Osteocyte (in vitro differentiated cells): ENCODE results near the gene SNAPIN. TPM values are rescaled to one million over a fixed set of nuclear protein-coding genes. Genes with fewer than 3 reads are reported as not detected.

Source experiments
- DNase-seq: peaks from one replicate; pipeline ENCODE4 v3.0.0; 2021; ENCODE audit warnings: mixed read lengths; ENCODE audit not compliant: unreplicated experiment; ENCODE audit errors: extremely low spot score
- H3K27ac Mint-ChIP-seq: one replicate; pipeline ENCODE4 v1.8.0; 2021; ENCODE audit warnings: mild to moderate bottlenecking, mixed read lengths; ENCODE audit not compliant: unreplicated experiment
- H3K27me3 Mint-ChIP-seq: one replicate; pipeline ENCODE4 v1.8.0; 2021; ENCODE audit warnings: mixed read lengths; ENCODE audit not compliant: unreplicated experiment
- H3K36me3 Mint-ChIP-seq: one replicate; pipeline ENCODE4 v1.8.0; 2021; ENCODE audit warnings: mixed read lengths; ENCODE audit not compliant: unreplicated experiment
- H3K4me1 Mint-ChIP-seq: one replicate; pipeline ENCODE4 v1.8.0; 2021; ENCODE audit warnings: mixed read lengths; ENCODE audit not compliant: unreplicated experiment
- H3K4me3 Mint-ChIP-seq: one replicate; pipeline ENCODE4 v1.8.0; 2021; ENCODE audit warnings: mild to moderate bottlenecking, moderate library complexity, mixed read lengths; ENCODE audit not compliant: unreplicated experiment
- H3K9me3 Mint-ChIP-seq: one replicate; pipeline ENCODE4 v1.8.0; 2021; ENCODE audit warnings: mixed read lengths; ENCODE audit not compliant: unreplicated experiment
- CTCF ChIP-seq: fragments of 200-600 bp; sonication (generic); IDR thresholded peaks from 2 replicates; pipeline ENCODE4 v1.5.0; 2021; ENCODE audit warnings: antibody characterized with exemption, mild to moderate bottlenecking, moderate library complexity
- total RNA-seq: library from RNA; stranded (reverse); gene quantifications from 2 replicates; pipeline ENCODE4 v1.2.1, GENCODE V29; 2021

SNAPIN gene
- total RNA-seq, 1 donor from 2014 or later, result 46.3 TPM

GRCh38 chr1:153640861-153641260, 17.6 kb upstream of the SNAPIN start:
- Mint-ChIP-seq H3K4me1 (peaks cover 8% of the 10 kb centered on the region), H3K4me3 (no peak overlapping the region), H3K27me3 (no peaks in the 10 kb centered on the region), H3K27ac (no peak overlapping the region), H3K9me3 (no peaks in the 10 kb centered on the region), H3K36me3 (peaks cover 70% of the 10 kb centered on the region)
- no peak for DNase-seq
- no peak for TF ChIP-seq CTCF

- no peak overlapping the region for H3K4me3 Mint-ChIP-seq
- H3K4me1 Mint-ChIP-seq, result no peaks in the 10 kb centered on the region
- no peaks in the 10 kb centered on the region for H3K27me3 Mint-ChIP-seq
- no peak for DNase-seq
- H3K27ac Mint-ChIP-seq, result no peak overlapping the region
- H3K9me3 Mint-ChIP-seq, result no peaks in the 10 kb centered on the region
- H3K36me3 Mint-ChIP-seq, result peaks cover 69% of the 10 kb centered on the region
- TF ChIP-seq CTCF, result no peak
These were observed 16.3 kb upstream of the SNAPIN start for GRCh38 chr1:153642161-153642560.

- TF ChIP-seq CTCF, result no peak
- Mint-ChIP-seq H3K4me1 (peaks cover 2% of the 10 kb centered on the region), H3K27me3 (no peaks in the 10 kb centered on the region), H3K27ac (no peak overlapping the region), H3K36me3 (peaks cover 63% of the 10 kb centered on the region), H3K9me3 (no peaks in the 10 kb centered on the region), H3K4me3 (no peak overlapping the region)
- no peak for DNase-seq
These were observed 15.4 kb upstream of the SNAPIN start for GRCh38 chr1:153643100-153643499.

GRCh38 chr1:153643816-153644215, 14.7 kb upstream of the SNAPIN start:
- peaks cover 57% of the 10 kb centered on the region for H3K36me3 Mint-ChIP-seq
- H3K9me3 Mint-ChIP-seq, result no peaks in the 10 kb centered on the region
- no peak for TF ChIP-seq CTCF
- no peaks in the 10 kb centered on the region for H3K27me3 Mint-ChIP-seq
- no peak overlapping the region for H3K27ac Mint-ChIP-seq
- H3K4me3 Mint-ChIP-seq, result no peak overlapping the region
- peaks cover 2% of the 10 kb centered on the region for H3K4me1 Mint-ChIP-seq
- DNase-seq, result no peak

GRCh38 chr1:153646672-153647345, 11.7 kb upstream of the SNAPIN start:
- no peak overlapping the region for H3K4me3 Mint-ChIP-seq
- H3K4me1 Mint-ChIP-seq, result peaks cover 6% of the 10 kb centered on the region
- peaks cover 41% of the 10 kb centered on the region for H3K36me3 Mint-ChIP-seq
- H3K27me3 Mint-ChIP-seq, result no peaks in the 10 kb centered on the region
- no peak for TF ChIP-seq CTCF
- no peak for DNase-seq
- no peaks in the 10 kb centered on the region for H3K9me3 Mint-ChIP-seq
- H3K27ac Mint-ChIP-seq, result no peak overlapping the region
